Subcutaneous adipose tissue (tissue), 4 donors: ENCODE measurements around the gene DBT. TPM values are rescaled to one million over a fixed set of nuclear protein-coding genes. Genes with fewer than 3 reads are reported as not detected.

Experiments used
- CTCF ChIP-seq: fragments of 450-650 bp; IDR thresholded peaks from one replicate; pipeline ENCODE4 v1.5.1; 2016; ENCODE audit warnings: low read depth, mild to moderate bottlenecking, control low read depth, antibody characterized with exemption, moderate library complexity
- small RNA-seq: library from RNA; depleted of rRNA; stranded (forward); fragments of <200 nt; gene quantifications from one replicate; pipeline ENCODE3, GENCODE V24; 2016
- total RNA-seq, 4 donors: library from RNA; depleted of rRNA; stranded (reverse); fragments of >200 nt; gene quantifications; one replicate each; pipeline ENCODE4 v1.1.0, GENCODE V29; 2016

DBT gene
- total RNA-seq, 4 donors from 2014 or later: 8.2 to 11.7 (median 9.5) TPM

- no peak for TF ChIP-seq CTCF
Measured at GRCh38 chr1:100147875-100148274, 101.8 kb downstream of the DBT start.

GRCh38 chr1:100146958-100147357 lies 102.7 kb downstream of the DBT start:
- no peak for TF ChIP-seq CTCF

GRCh38 chr1:100145116-100145515 lies 104.5 kb downstream of the DBT start:
- TF ChIP-seq CTCF: no peak

GRCh38 chr1:100142343-100142742 lies 107.3 kb downstream of the DBT start:
- no peak for TF ChIP-seq CTCF

- no peak for TF ChIP-seq CTCF
Measured at GRCh38 chr1:100141192-100141591, 108.4 kb downstream of the DBT start.

- no peak for TF ChIP-seq CTCF
Measured at GRCh38 chr1:100137602-100138001, 112.0 kb downstream of the DBT start.

Small RNAs within 50 kb of the gene (small RNA-seq; reads per million reads assigned to genes)
- not detected for gene AL445928.1
- not detected for gene MIR553
- gene RPL23AP90: not detected

Other genes with a start within 250 kb of the DBT start
- gene SASS6, start 116.9 kb downstream of the DBT start, total RNA-seq: 1 to 10 TPM; 1.9 to 4.4 (median 3.4) TPM
- gene TRMT13, start 116.7 kb downstream of the DBT start, total RNA-seq: 10 to 100 TPM; 13.2 to 27.4 (median 25.3) TPM
- 1 to 10 TPM in 3 of 4 donors, under 1 TPM in 1; 0.65 to 2.7 (median 1.6) TPM for gene LRRC39, start 71.6 kb downstream of the DBT start, total RNA-seq
- 10 to 100 TPM; 27.9 to 33.5 (median 30.7) TPM for gene RTCA, start 16.4 kb upstream of the DBT start, total RNA-seq
- gene CDC14A, start 102.7 kb upstream of the DBT start, total RNA-seq: 10 to 100 TPM; 12.1 to 20.6 (median 16.8) TPM